ENCODE results near the gene P2RX7.
"Not testable (repeated sequence)": the region's sequence is repeated elsewhere in the genome, so short reads cannot be mapped to it uniquely, and the experiment has no call there.

The P2RX7 gene

GRCh38 chr12:121228919-121229665, 96.4 kb downstream of the P2RX7 start:
- TF ChIP-seq CTCF (IDR thresholded peaks at IDR 0.05; ENCODE audit: borderline replicate concordance, extremely low read depth, low read length, poor library complexity, severe bottlenecking) (no peak), EZH2 (IDR thresholded peaks at IDR 0.05; ENCODE audit: borderline replicate concordance, low read depth, low read length, severe bottlenecking) (no peak)
- Histone ChIP-seq H3K9me3 (ENCODE audit: insufficient read depth, low read length, severe bottlenecking) (no peaks in the 10 kb centered on the region), H3K27me3 (ENCODE audit: insufficient read depth, low read length, poor library complexity) (no peaks in the 10 kb centered on the region), H3K79me2 (ENCODE audit: insufficient read depth, low read length) (no peaks in the 10 kb centered on the region), H3K4me3 (ENCODE audit: low read depth in 1 of 2, low read length in 2 of 2) (no peak overlapping the region), H3K36me3 (ENCODE audit: insufficient read depth, low read length) (peaks cover 21% of the 10 kb centered on the region), H3K4me2 (ENCODE audit: insufficient read depth, low read length) (no peak overlapping the region), H2AFZ (ENCODE audit: low read depth, low read length) (no peak overlapping the region), H3K9ac (ENCODE audit: low read depth, low read length) (no peak overlapping the region), H3K4me1 (ENCODE audit: insufficient read depth, low read length) (no peaks in the 10 kb centered on the region), H3K27ac (ENCODE audit: low read length) (no peak overlapping the region), H4K20me1 (ENCODE audit: insufficient read depth, low read length) (no peaks in the 10 kb centered on the region)
- ATAC-seq (ENCODE audit: insufficient read depth, low read depth) (no peak), DNase-seq (no peak)

GRCh38 chr12:121229826-121230537, 97.3 kb downstream of the P2RX7 start:
- H3K79me2 ChIP-seq (ENCODE audit: insufficient read depth, low read length); H4K20me1 ChIP-seq (ENCODE audit: insufficient read depth, low read length); H3K9me3 ChIP-seq (ENCODE audit: insufficient read depth, low read length, severe bottlenecking); H3K27ac ChIP-seq (ENCODE audit: low read length); H3K4me1 ChIP-seq (ENCODE audit: insufficient read depth, low read length); H3K4me3 ChIP-seq (ENCODE audit: low read depth in 1 of 2, low read length in 2 of 2); H3K27me3 ChIP-seq (ENCODE audit: insufficient read depth, low read length, poor library complexity); H3K9ac ChIP-seq (ENCODE audit: low read depth, low read length); H3K4me2 ChIP-seq (ENCODE audit: insufficient read depth, low read length); H2AFZ ChIP-seq (ENCODE audit: low read depth, low read length): not testable (repeated sequence)
- DNase-seq (peak; percentile 49), ATAC-seq (ENCODE audit: insufficient read depth, low read depth) (peak; percentile 68)
- TF ChIP-seq CTCF (IDR thresholded peaks at IDR 0.05; ENCODE audit: borderline replicate concordance, extremely low read depth, low read length, poor library complexity, severe bottlenecking): peak; percentile 75
- peaks cover 25% of the 10 kb centered on the region for H3K36me3 ChIP-seq (ENCODE audit: insufficient read depth, low read length)

- TF ChIP-seq CTCF (IDR thresholded peaks at IDR 0.05; ENCODE audit: borderline replicate concordance, extremely low read depth, low read length, poor library complexity, severe bottlenecking): no peak
- TF ChIP-seq EZH2 (IDR thresholded peaks at IDR 0.05; ENCODE audit: borderline replicate concordance, low read depth, low read length, severe bottlenecking): no peak
- Histone ChIP-seq H3K27ac (ENCODE audit: low read length) (no peak overlapping the region), H3K27me3 (ENCODE audit: insufficient read depth, low read length, poor library complexity) (no peaks in the 10 kb centered on the region), H3K4me3 (ENCODE audit: low read depth in 1 of 2, low read length in 2 of 2) (no peak overlapping the region), H3K4me2 (ENCODE audit: insufficient read depth, low read length) (no peak overlapping the region), H3K79me2 (ENCODE audit: insufficient read depth, low read length) (no peaks in the 10 kb centered on the region), H3K9me3 (ENCODE audit: insufficient read depth, low read length, severe bottlenecking) (no peaks in the 10 kb centered on the region), H2AFZ (ENCODE audit: low read depth, low read length) (no peak overlapping the region), H3K4me1 (ENCODE audit: insufficient read depth, low read length) (no peaks in the 10 kb centered on the region), H3K36me3 (ENCODE audit: insufficient read depth, low read length) (peaks cover 27% of the 10 kb centered on the region), H3K9ac (ENCODE audit: low read depth, low read length) (no peak overlapping the region), H4K20me1 (ENCODE audit: insufficient read depth, low read length) (no peaks in the 10 kb centered on the region)
- ATAC-seq (ENCODE audit: insufficient read depth, low read depth) (peak; percentile 10; the same call in 1 of the 3 replicates), DNase-seq (no peak)
These were observed 97.8 kb downstream of the P2RX7 start for GRCh38 chr12:121230538-121230907.

Measured in DND-41 (cell line).